Measurements from ENCODE around the gene PHF21B. TPM values are rescaled to one million over a fixed set of nuclear protein-coding genes. Genes with fewer than 3 reads are reported as not detected.

The PHF21B gene
- total RNA-seq, 5 donors from 2014 or later (not counting 1 experiment from before 2014, with no cell fraction given): 0.15 to 0.36 TPM; not detected in 3

DNA sequence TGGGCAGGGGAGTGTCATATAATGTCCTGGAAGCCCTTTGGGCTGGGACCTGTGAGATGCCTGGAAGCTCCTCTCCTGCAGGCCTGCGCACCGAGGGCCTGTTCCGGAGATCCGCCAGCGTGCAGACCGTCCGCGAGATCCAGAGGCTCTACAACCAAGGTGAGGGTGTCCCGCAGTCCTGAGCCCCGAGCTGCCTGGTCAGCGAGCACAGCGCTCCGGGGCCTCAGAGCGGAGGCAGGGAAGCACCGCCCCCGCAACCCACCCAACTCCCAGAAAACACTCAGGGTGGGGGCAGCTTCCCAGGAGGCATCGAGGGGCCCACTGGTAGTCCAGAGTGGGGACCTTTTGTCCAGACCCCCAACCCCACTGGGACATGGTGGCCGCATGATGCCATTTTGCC is 161.9 kb downstream of the PHF21B start:
- DNase-seq (no peak), ATAC-seq (replicated peaks in 1 of 4) (no peak)
- POLR2A ChIA-PET: no interaction called here
- Histone ChIP-seq H3K36me3 (ENCODE audit: control insufficient read depth in 2 of 2, extremely low read depth in 1 of 2, insufficient read depth in 1 of 2, low read length in 1 of 2) (no peaks in the 10 kb centered on the region), H3K4me1 (ENCODE audit: control insufficient read depth in 1 of 2, extremely low read depth in 1 of 2, insufficient read depth in 2 of 2, low read length in 2 of 2) (no peaks in the 10 kb centered on the region), H3K4me3 (ENCODE audit: control insufficient read depth in 1 of 2, extremely low read depth in 1 of 2, low read length in 1 of 2) (no peak overlapping the region), H3K27ac (ENCODE audit: low read length) (no peak overlapping the region), H3K27me3 (replicated peaks in 1 of 2; ENCODE audit: control insufficient read depth in 2 of 2, extremely low read depth in 1 of 2, insufficient read depth in 2 of 2, low read length in 1 of 2) (peaks cover 0 to 28% of the 10 kb centered on the region in 2 experiments), H3K9me3 (no peaks in the 10 kb centered on the region)
- CTCF ChIA-PET: no interaction called here
- Mint-ChIP-seq H3K27ac (no peak overlapping the region), H3K36me3 (no peaks in the 10 kb centered on the region), H3K4me1 (no peaks in the 10 kb centered on the region), H3K27me3 (no peaks in the 10 kb centered on the region), H3K9me3 (peaks cover 4 to 5% (median 5%) of the 10 kb centered on the region in 3 donors), H3K4me3 (no peak overlapping the region)
- 91% methylated on average over 17 of the region's 18 CpGs for WGBS (ENCODE audit: insufficient coverage)

DNA sequence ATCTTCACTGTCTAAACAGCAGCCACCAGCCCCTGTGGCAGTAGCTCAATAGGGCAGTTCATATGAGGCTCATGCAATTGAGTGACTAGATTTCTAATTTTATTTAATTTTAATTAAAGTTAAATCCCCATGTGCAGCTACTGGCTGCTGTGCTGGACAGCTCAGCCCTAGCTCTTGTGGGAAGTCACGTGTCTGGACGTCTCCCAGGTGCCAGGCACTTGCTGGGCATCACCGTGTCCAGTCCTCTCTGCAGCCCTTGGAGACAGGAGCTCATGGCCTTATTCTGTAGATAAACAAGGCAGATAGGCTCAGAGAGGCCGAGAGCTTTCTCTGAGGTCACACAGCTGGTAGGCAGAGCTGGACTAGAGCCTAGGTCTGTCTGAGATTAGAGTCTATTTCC is 162.4 kb downstream of the PHF21B start:
- no peak overlapping the region for H3K4me3 ChIP-seq (ENCODE audit: control insufficient read depth in 1 of 2, extremely low read depth in 1 of 2, low read length in 1 of 2)
- Mint-ChIP-seq H3K27ac (no peak overlapping the region), H3K27me3 (no peaks in the 10 kb centered on the region), H3K4me1 (no peaks in the 10 kb centered on the region), H3K9me3 (peaks cover 4 to 5% (median 5%) of the 10 kb centered on the region in 3 donors), H3K4me3 (no peak overlapping the region), H3K36me3 (no peaks in the 10 kb centered on the region)
- WGBS (ENCODE audit: insufficient coverage): 79% methylated on average over 4 of the region's 4 CpGs
- no peak overlapping the region for H3K27ac ChIP-seq (ENCODE audit: low read length)
- no peaks in the 10 kb centered on the region for H3K9me3 ChIP-seq
- ChIA-PET CTCF (interaction anchor here in 1 of 2 donors (0.6 kb wide), 1 partner anchor 39 kb away, joined by 5 read pairs; no protein-coding TSS in a partner anchor), POLR2A (no interaction called here)
- no peaks in the 10 kb centered on the region for H3K36me3 ChIP-seq (ENCODE audit: control insufficient read depth in 2 of 2, extremely low read depth in 1 of 2, insufficient read depth in 1 of 2, low read length in 1 of 2)
- H3K27me3 ChIP-seq (replicated peaks in 1 of 2; ENCODE audit: control insufficient read depth in 2 of 2, extremely low read depth in 1 of 2, insufficient read depth in 2 of 2, low read length in 1 of 2): peaks cover 0 to 28% of the 10 kb centered on the region in 2 experiments
- H3K4me1 ChIP-seq (ENCODE audit: control insufficient read depth in 1 of 2, extremely low read depth in 1 of 2, insufficient read depth in 2 of 2, low read length in 2 of 2): no peaks in the 10 kb centered on the region
- ATAC-seq (replicated peaks in 1 of 4): no peak
- DNase-seq: no peak

DNA sequence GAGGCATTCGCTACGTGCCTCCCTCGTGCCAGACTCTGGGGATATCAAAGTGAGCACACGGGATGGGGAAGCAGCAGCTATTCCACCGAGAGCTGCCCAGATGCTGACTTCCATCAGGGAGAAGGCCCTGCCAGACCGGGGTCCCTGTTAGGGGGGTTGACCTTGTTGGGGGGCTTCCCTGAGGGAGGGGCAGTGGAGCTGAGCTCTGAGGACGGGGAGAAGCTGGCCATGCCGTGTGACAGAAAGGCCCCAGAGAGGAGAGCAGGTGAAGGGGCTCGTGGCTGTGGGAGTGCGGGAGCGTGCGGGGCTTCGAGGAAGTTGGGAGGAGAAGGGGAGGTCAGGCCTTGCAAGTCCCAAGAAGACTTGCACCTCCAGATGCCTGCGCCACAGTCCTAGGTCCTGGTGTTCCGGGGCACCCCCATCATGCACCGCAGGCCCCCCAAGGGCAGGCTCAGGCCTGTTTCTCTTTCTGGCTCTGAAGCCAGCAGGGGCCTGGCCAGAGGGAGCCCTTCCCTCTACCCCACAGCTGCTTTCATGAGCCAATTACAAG is 163.0 kb downstream of the PHF21B start:
- H3K4me3 Mint-ChIP-seq: no peak overlapping the region
- peaks cover 4 to 5% (median 5%) of the 10 kb centered on the region in 3 donors for H3K9me3 Mint-ChIP-seq
- no peaks in the 10 kb centered on the region for H3K9me3 ChIP-seq
- H3K4me1 Mint-ChIP-seq: no peaks in the 10 kb centered on the region
- no peak overlapping the region for H3K27ac ChIP-seq (ENCODE audit: low read length)
- WGBS (ENCODE audit: insufficient coverage): 87% methylated on average over 10 of the region's 16 CpGs
- H3K36me3 ChIP-seq (ENCODE audit: control insufficient read depth in 2 of 2, extremely low read depth in 1 of 2, insufficient read depth in 1 of 2, low read length in 1 of 2): no peaks in the 10 kb centered on the region
- no peaks in the 10 kb centered on the region for H3K27me3 Mint-ChIP-seq
- no peak for ATAC-seq (replicated peaks in 1 of 4)
- ChIA-PET POLR2A (no interaction called here), CTCF (interaction anchor here in 1 of 2 donors (0.6 kb wide), 1 partner anchor 40 kb away, joined by 5 read pairs; no protein-coding TSS in a partner anchor)
- H3K27ac Mint-ChIP-seq: no peak overlapping the region
- H3K36me3 Mint-ChIP-seq: no peaks in the 10 kb centered on the region
- peaks cover 0 to 28% of the 10 kb centered on the region in 2 experiments for H3K27me3 ChIP-seq (replicated peaks in 1 of 2; ENCODE audit: control insufficient read depth in 2 of 2, extremely low read depth in 1 of 2, insufficient read depth in 2 of 2, low read length in 1 of 2)
- H3K4me1 ChIP-seq (ENCODE audit: control insufficient read depth in 1 of 2, extremely low read depth in 1 of 2, insufficient read depth in 2 of 2, low read length in 2 of 2): no peaks in the 10 kb centered on the region
- DNase-seq: no peak
- H3K4me3 ChIP-seq (ENCODE audit: control insufficient read depth in 1 of 2, extremely low read depth in 1 of 2, low read length in 1 of 2): no peak overlapping the region

DNA sequence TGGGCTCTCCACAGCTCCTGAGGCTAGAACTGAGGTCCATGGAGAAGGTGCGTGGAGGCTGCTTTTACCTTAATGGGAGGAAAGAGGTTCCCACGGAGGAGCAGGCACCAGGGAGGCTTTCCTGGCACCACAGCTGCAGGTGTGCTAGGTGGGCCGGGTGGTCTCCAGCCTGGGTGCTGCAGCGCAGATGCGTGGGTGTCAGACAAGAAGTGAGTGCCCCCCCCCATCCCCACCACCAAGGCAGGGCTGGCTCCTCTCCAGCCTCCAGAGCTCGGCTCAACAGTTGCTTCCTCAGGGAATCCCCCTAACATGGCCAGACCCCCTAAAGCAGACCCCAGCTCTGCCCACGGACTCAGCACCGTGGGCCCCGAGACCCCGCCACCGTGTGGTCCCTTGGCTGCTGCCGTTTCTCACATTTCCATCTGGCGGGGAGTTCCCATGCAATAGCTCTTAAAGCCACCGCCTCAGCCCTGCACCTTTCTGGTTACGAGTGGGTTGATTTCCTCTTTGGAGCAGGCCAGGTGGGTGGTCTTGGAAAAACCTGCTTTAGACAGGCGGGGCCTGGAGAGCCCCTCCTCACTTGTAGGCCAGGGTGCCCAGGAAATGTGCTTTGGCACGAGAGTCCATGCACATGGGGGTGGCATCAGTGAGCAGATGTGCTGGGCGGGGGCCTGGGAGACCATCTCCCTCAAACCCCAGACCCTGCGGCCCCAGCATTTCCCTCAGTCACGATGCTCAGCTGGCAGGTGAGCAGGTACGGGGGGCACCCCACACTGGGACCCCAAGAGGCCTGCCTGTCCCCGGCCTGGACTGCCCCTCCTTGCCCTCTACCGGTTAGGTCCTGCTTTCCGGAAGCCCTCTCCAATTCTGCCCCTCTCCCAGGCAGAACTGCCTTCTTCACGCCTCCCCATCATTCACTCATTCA is 163.7 kb downstream of the PHF21B start:
- 77% methylated on average over 23 of the region's 25 CpGs for WGBS (ENCODE audit: insufficient coverage)
- ATAC-seq (replicated peaks in 1 of 4) (no peak), DNase-seq (no peak)
- Histone ChIP-seq H3K36me3 (ENCODE audit: control insufficient read depth in 2 of 2, extremely low read depth in 1 of 2, insufficient read depth in 1 of 2, low read length in 1 of 2) (no peaks in the 10 kb centered on the region), H3K27me3 (replicated peaks in 1 of 2; ENCODE audit: control insufficient read depth in 2 of 2, extremely low read depth in 1 of 2, insufficient read depth in 2 of 2, low read length in 1 of 2) (peaks cover 0 to 28% of the 10 kb centered on the region in 2 experiments), H3K4me1 (ENCODE audit: control insufficient read depth in 1 of 2, extremely low read depth in 1 of 2, insufficient read depth in 2 of 2, low read length in 2 of 2) (no peaks in the 10 kb centered on the region), H3K4me3 (ENCODE audit: control insufficient read depth in 1 of 2, extremely low read depth in 1 of 2, low read length in 1 of 2) (no peak overlapping the region), H3K9me3 (no peaks in the 10 kb centered on the region), H3K27ac (ENCODE audit: low read length) (no peak overlapping the region)
- Mint-ChIP-seq H3K4me3 (no peak overlapping the region), H3K27me3 (no peaks in the 10 kb centered on the region), H3K4me1 (no peaks in the 10 kb centered on the region), H3K36me3 (no peaks in the 10 kb centered on the region), H3K9me3 (peaks cover 4 to 5% (median 5%) of the 10 kb centered on the region in 3 donors), H3K27ac (no peak overlapping the region)
- CTCF ChIA-PET: no interaction called here
- POLR2A ChIA-PET: no interaction called here

DNA sequence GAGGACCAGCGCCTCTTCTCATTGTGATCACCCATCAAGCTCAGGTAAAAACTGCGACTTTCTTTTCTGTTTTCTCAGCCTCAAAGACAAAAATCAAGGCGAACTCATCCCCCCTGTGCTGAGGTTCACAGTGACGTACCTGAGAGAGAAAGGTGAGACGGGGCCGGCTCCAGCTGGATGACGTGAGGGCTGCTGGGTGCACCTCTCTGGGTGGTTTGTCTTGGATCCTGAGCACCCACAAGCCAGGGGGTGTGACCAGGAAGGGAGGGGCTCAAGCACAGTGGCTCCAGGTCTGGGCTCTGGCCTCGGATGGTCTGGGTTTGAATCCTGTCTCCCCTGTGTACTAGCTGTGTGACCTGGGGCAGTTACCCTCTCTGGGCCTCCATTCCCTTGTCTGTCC is 164.6 kb downstream of the PHF21B start:
- peaks cover 6 to 7% of the 10 kb centered on the region in 2 donors for H3K27me3 Mint-ChIP-seq
- no peak overlapping the region for H3K27ac ChIP-seq (ENCODE audit: low read length)
- WGBS (ENCODE audit: insufficient coverage): 86% methylated on average over 7 of the region's 8 CpGs
- no peaks in the 10 kb centered on the region for H3K4me1 Mint-ChIP-seq
- H3K4me3 ChIP-seq (ENCODE audit: control insufficient read depth in 1 of 2, extremely low read depth in 1 of 2, low read length in 1 of 2): no peak overlapping the region
- no peak for ATAC-seq (replicated peaks in 1 of 4)
- no peaks in the 10 kb centered on the region for H3K36me3 Mint-ChIP-seq
- H3K27me3 ChIP-seq (replicated peaks in 1 of 2; ENCODE audit: control insufficient read depth in 2 of 2, extremely low read depth in 1 of 2, insufficient read depth in 2 of 2, low read length in 1 of 2): peaks cover 0 to 30% of the 10 kb centered on the region in 2 experiments
- no peaks in the 10 kb centered on the region for H3K4me1 ChIP-seq (ENCODE audit: control insufficient read depth in 1 of 2, extremely low read depth in 1 of 2, insufficient read depth in 2 of 2, low read length in 2 of 2)
- POLR2A ChIA-PET: no interaction called here
- H3K9me3 ChIP-seq: no peaks in the 10 kb centered on the region
- CTCF ChIA-PET: no interaction called here
- peaks cover 4 to 5% (median 5%) of the 10 kb centered on the region in 3 donors for H3K9me3 Mint-ChIP-seq
- no peak overlapping the region for H3K4me3 Mint-ChIP-seq
- H3K36me3 ChIP-seq (ENCODE audit: control insufficient read depth in 2 of 2, extremely low read depth in 1 of 2, insufficient read depth in 1 of 2, low read length in 1 of 2): no peaks in the 10 kb centered on the region
- DNase-seq: no peak
- H3K27ac Mint-ChIP-seq: no peak overlapping the region

DNA sequence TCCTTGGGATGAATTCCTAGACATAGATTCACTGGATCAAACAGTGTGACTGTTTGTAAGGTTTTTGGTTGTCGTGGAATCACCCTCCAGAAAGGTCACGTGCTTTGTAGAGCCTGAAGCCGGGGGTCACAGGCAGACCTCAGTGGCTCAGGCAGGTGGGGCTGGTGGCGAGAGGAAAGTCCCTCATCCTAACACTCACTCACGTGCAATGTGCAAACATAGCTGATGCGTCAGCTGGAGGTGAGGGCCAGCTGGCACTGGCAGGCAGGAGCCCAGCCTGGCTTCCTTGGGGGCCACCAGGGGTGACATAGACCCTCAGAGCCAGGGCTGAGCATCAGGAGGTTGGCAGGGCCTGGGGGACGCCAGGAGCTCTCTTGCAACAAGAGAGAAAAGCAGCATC is 167.4 kb downstream of the PHF21B start:
- H3K27ac ChIP-seq (ENCODE audit: low read length): no peak overlapping the region
- no peak overlapping the region for H3K4me3 ChIP-seq (ENCODE audit: control insufficient read depth in 1 of 2, extremely low read depth in 1 of 2, low read length in 1 of 2)
- Mint-ChIP-seq H3K4me1 (no peaks in the 10 kb centered on the region), H3K27me3 (peaks cover 6 to 7% of the 10 kb centered on the region in 2 donors), H3K4me3 (no peak overlapping the region), H3K9me3 (peaks cover 4 to 5% (median 5%) of the 10 kb centered on the region in 3 donors), H3K27ac (no peak overlapping the region), H3K36me3 (no peaks in the 10 kb centered on the region)
- no peaks in the 10 kb centered on the region for H3K36me3 ChIP-seq (ENCODE audit: control insufficient read depth in 2 of 2, extremely low read depth in 1 of 2, insufficient read depth in 1 of 2, low read length in 1 of 2)
- POLR2A ChIA-PET: no interaction called here
- no peaks in the 10 kb centered on the region for H3K4me1 ChIP-seq (ENCODE audit: control insufficient read depth in 1 of 2, extremely low read depth in 1 of 2, insufficient read depth in 2 of 2, low read length in 2 of 2)
- CTCF ChIA-PET: no interaction called here
- no peaks in the 10 kb centered on the region for H3K9me3 ChIP-seq
- DNase-seq (no peak), ATAC-seq (replicated peaks in 1 of 4) (no peak)
- WGBS (ENCODE audit: insufficient coverage): 80% methylated on average over 6 of the region's 7 CpGs
- H3K27me3 ChIP-seq (replicated peaks in 1 of 2; ENCODE audit: control insufficient read depth in 2 of 2, extremely low read depth in 1 of 2, insufficient read depth in 2 of 2, low read length in 1 of 2): peaks cover 0 to 39% of the 10 kb centered on the region in 2 experiments

All from T-cell (primary cell).